NCI-H1092 treated with DMSO at 0.1 percent for 48 hours (cell line): ENCODE results near the gene CRHBP.
"Not testable (repeated sequence)": the region's sequence is repeated elsewhere in the genome, so short reads cannot be mapped to it uniquely, and the experiment has no call there.

Source experiments
- DNase-seq: peaks from one replicate; lab custom pipeline; 2025; lab: John Stamatoyannopoulos, UW

The CRHBP gene

DNA sequence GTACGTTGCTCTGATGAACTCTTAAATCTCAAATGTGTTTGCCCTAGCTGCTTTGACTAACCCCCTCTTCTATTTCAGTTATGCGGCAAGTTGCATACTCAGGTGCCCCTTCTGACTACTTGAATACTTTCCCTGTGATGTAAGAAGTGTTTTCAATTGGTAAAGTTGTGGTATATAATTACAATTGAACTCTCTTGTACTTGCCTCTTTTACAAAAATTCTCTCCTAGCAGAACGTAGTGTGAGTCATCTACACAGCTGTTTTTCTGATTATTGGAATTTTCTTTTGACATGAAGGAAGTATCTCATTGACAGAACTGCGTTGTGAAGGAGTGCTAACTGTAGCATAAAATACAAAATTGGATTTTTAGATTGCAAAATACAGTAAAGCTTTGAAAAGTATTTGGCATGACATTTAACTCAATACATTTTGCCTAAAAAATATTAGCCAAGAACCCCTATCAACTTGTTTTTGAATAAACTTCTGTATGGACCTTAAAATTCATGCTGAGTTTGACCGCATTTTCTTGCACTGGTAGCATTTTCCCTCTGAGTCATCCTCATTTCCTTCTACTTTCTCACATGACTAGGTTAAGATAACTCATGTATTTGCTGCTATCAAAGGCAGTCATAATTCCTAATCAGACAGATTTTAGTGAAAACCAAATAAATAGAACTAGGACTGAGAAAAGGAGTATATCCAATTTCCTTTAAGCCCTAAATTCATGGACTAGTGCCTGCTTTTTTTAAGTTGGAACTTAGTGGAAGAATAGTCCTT is 6.3 kb downstream of the CRHBP start:
- DNase-seq = no peak

DNA sequence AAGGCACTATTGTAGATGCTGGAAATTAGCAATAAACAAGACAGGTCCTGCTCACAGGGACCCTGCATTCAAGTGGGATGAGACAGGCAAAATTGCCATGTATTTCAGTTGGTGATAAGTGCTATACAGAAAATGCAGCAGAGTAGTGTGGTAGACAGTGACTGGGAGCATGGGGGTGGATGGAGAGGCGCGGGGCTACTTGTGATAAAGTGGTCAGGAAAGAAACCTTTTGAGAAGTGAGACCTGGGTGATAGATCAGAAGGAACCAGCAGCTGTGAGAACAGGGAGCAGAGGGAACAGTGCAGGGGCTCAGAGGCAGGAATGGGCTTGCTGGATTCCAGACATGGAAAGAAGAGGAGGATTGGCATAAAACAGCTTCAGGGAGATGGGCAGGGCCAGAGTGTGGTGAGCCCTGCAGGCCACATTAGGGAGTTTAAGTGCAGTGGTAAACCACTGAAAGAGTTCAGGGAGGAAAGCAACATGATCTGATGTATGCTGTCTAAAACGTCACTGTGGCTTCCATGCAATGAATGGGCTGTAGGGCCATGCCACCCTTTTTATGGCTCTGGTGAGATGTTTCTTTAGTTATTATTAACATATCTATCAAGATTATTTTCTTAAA is 7.3 kb downstream of the CRHBP start:
- DNase-seq = no peak

DNA sequence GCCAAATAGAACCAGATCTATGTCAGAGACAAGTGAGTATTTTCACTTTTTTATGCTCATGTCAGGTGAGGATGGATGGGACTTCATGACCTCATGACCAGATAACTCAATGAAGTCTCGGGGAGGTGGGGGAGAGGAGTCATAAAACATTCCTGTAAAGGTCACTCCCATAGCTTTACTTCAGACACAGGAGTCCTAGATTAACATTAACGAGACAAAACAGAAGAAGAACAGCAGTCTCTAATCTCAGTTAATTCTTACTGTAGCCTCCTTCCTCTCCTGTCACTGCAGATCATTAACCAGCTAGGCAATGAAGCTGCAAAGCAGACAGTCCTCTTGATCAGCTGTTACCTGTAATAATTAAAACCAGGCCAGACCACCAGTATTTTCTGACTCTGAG is 11.2 kb downstream of the CRHBP start:
- no peak for DNase-seq

DNA sequence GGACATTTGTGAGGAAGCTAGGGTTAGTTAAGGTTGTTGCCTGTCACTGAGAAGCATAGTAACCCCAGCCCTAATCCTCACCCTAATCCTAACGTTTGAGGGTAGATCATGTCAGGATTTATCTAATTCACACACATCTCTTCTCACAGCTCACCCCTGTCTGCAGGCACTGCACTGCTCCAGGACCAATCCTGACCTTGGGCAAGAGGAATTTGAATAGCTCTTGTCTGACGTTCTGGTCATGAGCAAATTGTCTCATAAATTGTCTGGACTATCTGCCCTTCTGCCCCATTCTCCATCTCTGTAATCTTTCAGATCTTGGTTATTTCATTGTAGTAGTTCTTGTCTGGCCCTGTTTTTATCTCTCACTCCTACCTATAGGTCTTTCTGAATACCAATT is 18.7 kb downstream of the CRHBP start:
- no peak for DNase-seq

DNA sequence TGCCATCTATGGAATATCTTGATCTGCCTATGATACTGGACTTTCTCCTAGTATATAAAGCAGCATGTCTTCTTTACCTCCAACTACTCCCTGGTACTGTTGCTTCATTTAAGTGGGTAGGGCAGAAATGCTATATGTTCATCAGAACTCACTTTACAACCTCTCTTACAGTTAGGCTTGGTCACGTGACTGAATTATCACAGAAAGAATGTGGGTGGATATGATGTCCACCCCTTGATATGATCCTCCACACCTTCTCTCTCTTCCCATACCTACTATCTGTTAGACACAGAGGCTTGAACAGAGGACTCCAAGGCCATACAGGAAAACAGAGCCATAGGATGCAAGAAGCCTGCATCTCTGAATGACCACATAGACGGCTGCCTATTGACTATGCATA is 19.8 kb downstream of the CRHBP start:
- DNase-seq = no peak

DNA sequence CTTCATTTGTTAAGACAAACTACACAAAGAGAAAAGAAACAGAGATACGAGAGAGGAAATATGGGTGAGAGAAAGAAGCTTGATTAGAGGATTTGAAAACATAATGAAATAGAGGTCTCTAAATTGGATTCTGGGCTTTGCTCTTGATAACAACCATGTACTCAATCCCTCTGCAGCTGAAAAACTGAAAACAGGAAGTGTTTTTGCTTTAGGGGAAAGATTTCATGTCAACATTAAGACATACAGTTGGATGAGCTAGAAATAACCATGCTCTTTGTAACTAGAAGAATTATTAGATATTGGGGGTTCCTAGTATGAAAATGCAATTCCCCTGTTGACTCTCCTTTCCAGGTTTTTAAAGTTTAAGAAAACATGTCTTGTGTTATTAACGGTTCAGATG is 21.9 kb downstream of the CRHBP start:
- DNase-seq = no peak

DNA sequence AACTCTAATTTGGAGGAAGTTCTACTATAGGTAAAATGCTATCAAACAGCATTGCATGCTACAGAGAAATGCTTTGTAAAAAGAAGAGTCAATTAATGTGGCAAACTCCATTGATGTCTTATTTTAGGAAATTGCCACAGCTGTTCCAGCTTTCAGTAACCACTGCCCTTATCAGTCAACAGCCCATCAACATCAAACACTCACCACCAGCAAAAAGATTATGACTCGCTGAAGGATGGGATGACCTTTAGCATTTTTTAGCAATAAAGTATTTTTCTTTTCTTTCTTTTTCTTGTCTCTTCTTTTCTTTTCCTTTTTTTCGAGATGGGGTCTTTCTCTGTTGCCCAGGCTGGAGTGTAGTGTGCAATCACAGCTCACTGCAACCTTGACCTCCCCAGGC is 26.0 kb downstream of the CRHBP start:
- DNase-seq = no peak

DNA sequence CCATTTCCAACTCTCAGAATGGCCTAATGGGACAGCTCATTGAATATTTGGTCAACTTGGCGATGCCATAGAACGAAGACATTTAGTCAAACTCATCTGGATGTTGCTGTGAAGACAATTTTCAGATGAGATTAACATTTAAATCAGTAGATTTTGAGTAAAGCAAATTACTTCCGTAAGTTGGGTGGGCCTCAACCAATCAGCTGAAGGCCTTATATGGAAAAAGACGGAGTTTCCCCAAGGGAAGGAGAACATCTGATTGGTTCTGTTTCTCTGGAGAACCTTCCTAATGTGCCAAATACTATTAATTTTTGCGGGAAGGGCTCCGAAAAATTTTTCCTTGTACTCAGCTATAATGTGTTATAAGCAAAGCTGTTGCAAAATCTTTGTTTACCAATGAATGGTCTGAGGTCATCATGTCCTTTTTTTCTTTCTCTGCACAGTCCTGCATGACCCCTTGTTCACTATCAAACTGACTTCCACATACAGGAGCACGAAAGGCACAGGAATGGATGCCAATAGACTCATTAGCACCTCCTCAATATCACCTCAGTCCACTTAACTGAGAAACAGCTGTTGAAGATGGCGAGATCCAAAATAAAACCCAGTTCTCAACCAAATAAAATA is 27.8 kb downstream of the CRHBP start:
- DNase-seq = no peak

DNA sequence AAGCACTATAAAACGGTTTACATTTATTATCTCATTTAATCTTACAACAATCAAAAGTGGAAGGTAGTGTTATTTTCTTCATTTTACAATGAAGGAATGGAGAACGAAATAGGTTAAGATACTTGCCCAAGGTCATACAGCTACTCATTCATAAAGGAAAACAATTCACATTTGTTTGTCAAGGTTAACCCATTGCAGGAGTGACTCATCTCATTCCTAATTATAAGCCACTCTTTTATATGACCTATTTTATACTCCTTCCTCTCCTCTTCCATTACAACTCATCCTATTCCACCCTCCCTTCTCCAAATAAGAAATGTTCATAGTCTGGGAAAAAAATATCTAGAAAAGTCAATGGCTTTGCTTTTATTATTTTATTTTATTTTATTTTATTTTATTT is 29.6 kb downstream of the CRHBP start:
- no peak for DNase-seq

DNA sequence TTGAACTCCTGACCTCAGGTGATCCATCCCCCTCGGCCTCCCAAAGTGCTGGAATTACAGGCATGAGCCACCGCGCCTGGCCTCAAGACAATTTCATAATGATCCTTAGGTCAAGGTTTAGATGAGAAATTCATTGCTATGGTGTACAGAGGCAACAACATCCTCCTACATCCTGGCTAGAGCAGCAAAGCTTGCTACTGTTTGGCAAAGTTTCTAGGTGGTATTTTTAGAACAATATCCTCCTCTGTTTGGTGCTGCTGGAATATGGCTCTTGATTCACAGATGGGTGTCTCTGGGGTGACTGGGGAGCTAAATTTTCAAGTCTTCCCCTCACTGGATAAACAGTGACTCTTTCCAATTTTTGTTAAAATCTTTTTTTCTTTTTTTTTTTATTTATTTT is 30.6 kb downstream of the CRHBP start:
- DNase-seq = no peak

DNA sequence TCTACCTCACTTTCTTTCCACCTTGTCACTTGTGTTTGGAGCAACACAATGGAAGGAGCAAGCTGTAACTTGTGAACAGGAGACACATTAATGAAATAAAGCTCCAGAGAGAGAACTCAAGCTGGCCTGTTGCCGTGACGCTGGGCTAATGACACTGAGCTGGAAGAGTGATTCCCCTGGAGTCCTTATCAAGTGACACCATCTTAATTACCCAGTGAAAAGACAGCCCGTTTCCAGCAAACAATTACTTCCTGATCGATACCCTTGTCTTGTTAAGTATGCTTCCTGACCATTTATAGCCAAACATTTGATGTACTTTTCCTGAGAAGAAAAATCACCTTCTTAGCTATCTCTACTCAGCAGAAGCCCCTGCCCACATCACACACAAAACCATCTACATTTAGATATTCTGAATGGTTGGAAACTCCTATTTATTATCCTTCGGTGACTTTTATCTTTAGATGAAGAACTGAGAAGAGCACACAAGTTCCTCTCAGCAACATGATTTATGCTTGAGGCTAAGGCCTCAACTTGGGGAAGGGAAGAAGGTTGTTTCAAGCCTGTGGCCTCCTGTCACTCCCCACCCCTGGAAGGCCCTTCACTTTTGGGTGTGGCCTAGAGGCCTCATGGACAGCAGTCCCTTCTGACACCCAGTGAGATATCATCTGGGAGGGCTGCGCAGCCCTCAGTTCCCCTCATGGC is 34.1 kb downstream of the CRHBP start:
- DNase-seq = no peak

DNA sequence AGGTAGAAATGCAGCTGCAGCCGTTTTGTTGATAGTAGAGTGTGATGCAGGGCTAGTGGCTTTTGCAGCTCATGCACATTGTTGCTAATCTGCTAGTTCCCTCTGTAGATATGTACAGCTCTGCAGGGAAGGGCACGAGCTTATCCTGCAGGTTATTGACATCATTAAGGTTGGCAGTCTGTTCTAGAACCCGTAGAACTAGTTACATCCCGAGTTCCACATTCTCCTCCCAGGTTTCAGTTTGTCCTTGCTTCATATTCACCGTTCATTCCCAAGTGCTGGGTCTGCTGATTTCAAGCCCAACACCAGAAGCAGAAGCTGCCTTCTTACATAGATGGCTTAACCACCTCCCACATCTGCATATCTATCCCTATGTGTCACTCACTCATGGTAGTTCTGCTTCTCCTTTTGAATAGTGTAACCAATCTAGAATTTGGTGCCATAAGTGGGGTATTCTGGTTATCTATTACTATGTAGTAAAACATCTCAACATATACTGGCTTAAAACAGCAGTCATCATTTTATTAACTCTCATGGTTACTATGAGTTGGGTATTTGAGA is 38.1 kb downstream of the CRHBP start:
- no peak for DNase-seq

DNA sequence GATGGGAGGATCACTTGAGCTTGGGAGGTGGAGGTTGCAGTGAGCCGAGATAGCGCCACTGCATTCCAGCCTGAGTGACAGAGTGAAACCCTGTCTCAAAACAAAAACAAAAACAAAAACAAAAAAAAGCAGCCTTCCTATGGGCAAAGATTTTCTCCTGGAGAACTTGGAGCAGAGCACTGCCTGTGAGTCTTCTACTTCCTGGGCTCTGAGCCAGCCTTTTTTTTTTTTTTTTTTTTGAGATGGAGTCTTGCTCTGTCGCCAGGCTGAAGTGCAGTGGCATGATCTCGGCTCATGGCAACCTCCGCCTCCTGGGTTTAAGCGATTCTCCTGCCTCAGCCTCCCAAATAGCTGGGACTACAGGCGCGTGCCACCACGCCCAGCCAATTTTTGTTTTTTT is 40.6 kb downstream of the CRHBP start:
- DNase-seq = not testable (repeated sequence)

DNA sequence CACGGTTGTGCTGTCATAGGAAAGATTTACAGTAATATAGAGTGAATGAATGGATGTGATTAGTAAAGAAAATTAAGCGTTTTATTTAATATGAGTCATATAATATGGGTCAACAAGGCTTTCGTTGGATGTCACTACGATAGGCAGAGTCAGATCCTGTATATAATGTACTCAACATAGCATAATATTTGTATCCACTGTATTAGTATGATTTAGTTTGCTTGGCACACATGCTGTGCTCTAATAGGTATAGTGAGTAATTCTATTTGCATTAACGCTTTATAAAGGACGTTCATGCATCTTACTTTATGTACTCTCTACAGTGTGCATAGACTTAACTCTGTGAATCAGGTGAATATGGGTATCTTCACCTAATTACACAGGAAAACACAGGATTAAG is 41.5 kb downstream of the CRHBP start:
- DNase-seq = no peak

DNA sequence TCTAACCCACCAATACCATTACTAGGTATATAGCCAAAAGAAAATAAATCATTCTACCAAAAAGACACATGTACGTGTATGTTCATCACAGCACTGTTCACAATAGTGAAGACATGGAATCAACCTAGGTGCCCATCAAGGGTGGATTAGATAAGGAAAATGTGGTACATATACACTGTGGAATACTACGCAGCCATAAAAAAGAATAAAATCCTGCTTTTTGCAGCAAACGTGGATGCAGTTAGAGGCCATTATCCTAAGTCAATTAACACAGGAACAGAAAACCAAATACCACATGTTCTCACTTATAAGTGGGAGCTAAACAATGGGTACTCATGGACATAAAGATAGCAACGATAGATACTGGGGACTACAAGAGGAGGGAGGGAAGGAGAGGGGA is 45.4 kb downstream of the CRHBP start:
- DNase-seq = not testable (repeated sequence)

DNA sequence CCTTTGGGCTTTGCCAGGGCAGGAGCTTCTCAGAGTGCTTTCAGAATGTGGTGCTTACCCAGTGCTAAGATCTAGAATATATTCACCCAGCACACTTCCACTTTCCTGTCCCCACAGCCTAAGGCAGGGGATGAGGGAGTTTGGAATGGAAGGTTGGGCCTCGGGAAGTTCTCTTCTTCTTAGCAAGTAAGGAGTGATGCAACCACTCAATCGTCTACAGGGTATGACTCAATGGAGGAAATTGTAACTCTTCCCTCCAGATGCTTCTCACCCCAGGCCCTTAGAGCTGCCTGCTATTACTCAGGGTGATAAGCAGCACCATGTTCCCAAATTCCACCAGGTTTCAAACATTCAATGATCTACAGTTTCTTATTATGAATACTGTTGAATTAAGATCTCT is 46.6 kb downstream of the CRHBP start:
- no peak for DNase-seq

DNA sequence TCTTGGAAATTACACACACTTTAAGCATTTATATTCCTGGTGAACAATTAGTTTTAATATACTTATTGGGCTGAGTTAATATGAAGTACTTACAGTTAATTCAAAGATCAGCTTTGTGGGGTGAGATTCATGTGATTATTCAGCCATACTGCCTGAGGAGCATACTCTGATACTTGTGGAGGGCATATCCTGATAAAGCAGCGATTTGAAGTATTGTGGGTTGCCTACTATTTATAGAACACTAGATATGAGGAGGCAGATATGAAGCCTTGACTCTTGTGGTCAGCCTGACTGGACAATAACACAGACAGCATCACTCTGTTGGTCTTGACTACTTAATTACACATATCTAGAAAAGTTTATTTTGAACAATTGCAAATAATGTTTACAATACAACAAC is 50.4 kb downstream of the CRHBP start:
- DNase-seq = no peak

DNA sequence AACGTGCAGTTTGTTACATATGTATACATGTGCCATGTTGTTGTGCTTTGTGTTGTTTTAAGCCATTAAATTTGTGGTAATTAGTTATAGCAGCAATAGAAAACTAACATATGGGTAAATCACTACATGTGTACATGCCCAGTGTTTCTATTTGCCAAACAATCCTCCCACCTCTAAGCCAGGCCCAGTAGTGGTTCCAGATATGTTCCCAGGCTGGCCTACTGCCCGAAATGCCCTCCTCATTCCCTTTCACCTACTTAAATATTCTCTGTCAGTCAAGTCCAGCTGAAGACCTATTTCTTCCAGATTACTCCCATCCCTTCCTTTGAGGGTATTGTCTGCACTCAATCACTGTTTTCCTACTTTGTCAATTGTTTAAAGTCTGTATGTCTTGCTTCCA is 53.3 kb downstream of the CRHBP start:
- DNase-seq = no peak

DNA sequence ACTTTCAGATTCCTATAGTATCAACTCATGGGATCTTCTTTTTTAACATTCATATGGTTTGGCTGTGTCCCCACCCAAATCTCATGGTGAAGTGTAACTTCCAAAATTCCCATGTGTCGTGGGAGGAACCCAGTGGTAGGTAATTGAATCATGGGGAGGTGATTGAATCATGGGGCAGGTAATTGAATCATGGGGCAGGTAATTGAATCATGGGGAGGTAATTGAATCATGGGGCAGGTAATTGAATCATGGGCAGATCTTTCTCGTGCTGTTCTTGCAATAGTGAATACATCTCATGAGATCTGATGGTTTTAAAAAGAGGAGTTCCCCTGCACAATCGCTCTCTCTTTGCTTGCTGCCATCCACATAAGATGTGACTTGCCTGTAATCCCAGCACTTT is 55.6 kb downstream of the CRHBP start:
- no peak for DNase-seq

DNA sequence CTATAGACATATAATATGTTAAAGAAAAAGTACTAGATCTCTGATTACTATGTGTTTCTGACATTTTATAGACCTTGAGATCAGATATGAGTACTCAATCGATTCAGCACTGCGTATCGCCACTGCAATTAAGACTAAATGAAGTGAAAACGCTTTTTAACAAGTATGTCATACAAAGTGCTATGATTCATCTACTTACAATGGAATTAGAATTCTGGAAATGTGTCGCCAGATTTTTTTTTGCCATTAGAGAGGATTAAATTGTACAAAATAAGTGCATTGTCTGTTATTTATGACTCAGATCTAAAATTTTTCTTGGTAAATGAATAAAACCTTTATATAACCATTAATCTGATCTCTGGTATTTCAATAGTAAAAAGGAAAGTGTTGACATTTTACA is 57.4 kb downstream of the CRHBP start:
- DNase-seq = no peak

DNA sequence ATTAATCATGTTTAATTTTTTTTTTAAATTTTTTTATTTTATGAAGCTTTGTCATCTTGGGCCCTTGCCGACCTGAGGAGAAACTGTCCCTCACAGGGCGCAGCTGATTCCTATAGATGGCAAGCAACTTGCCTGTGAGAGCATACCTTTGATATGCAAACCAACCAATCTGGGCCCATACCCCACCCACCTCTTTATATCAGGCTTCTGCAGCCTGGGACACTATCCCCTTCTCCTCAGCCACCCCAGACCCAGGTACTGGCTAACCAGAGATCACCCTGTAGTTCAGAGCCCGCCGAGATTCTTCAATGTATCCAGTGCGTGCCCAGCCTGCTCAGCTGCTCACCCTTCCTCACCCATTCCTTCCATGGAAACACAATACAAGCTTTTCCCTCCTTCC is 58.7 kb downstream of the CRHBP start:
- no peak for DNase-seq

DNA sequence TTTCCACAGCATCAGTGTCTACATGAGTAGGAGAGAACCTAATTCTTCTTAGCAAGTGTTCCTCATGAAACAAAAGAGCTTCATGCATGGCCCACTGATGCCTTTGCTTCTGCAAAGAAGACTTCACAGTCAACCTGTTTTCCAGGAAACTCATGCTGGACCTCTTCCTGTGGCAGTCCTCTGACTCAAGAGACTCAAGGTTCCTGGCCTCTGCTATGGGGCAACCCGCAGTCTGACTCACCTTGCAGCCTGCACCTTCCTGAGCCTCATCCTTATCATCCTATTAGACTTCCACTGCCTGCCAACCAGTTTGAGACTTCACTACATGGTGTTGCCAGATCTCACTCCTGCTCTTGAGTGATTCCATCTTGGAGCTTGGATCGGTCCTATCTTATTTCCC is 59.8 kb downstream of the CRHBP start:
- DNase-seq = no peak
